NCI-H2107 (cell line): ENCODE results near the gene ERO1A.

ENCODE experiments used
- DNase-seq: peaks from one replicate; lab custom pipeline; 2025; lab: John Stamatoyannopoulos, UW

ERO1A gene

GRCh38 chr14:52607061-52607460 lies 88.3 kb downstream of the ERO1A start:
- no peak for DNase-seq

GRCh38 chr14:52602131-52602530 lies 93.2 kb downstream of the ERO1A start:
- DNase-seq = no peak

- no peak for DNase-seq
Observed at GRCh38 chr14:52599974-52600373, 95.4 kb downstream of the ERO1A start.

- no peak for DNase-seq
Observed at GRCh38 chr14:52598568-52598967, 96.8 kb downstream of the ERO1A start.

- no peak for DNase-seq
Observed at GRCh38 chr14:52596861-52597260, 98.5 kb downstream of the ERO1A start.

- DNase-seq = no peak
Observed at GRCh38 chr14:52596320-52596719, 99.0 kb downstream of the ERO1A start.

GRCh38 chr14:52590318-52590717 lies 105.0 kb downstream of the ERO1A start:
- no peak for DNase-seq
